HTERT RPE-1 (cell line): ENCODE data around the gene C13orf46.

ENCODE experiments used
- in situ Hi-C: fragments of 300-500 bp; cut with MboI; formaldehyde crosslinking; loops from 4 replicates; pipeline ENCODE4 v1.14.3; 2020; ENCODE audit warnings: low sequenced_read_pairs

The C13orf46 gene

DNA sequence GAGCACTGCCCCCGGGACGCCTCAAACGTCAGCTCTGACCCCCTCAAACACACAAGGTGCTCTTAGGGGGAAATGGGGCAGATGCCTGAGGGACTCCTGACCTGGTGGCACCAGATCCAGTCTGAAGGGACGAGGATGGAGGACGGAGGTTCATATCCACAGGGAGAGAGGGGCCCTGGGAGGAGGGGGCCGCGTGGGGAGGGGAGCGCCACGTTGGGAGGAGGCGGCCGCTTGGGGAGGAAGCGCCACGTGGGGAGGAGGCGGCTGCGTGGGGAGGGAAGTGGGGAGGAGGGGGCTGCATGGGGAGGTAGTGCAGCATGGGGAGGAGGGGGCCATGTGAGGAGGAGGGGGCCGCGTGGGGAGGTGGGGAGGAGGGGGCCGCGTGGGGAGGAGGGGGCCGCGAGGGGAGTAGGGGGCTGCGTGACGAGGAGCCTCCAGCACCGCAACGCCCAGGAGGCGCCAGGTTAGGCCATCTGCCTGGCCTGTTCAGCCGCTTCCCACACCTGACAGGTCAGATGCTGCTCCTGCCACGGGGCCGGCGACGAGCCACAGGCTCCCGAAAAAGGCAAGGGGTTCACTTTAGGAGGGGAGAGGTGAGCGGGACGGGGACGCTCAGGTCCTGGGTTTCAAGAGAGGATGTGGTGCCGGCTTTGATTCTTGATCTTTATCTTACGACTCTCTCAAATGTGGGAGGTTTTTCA, 36.7 kb upstream of the C13orf46 start:
- in situ Hi-C loops, result no loop called here

DNA sequence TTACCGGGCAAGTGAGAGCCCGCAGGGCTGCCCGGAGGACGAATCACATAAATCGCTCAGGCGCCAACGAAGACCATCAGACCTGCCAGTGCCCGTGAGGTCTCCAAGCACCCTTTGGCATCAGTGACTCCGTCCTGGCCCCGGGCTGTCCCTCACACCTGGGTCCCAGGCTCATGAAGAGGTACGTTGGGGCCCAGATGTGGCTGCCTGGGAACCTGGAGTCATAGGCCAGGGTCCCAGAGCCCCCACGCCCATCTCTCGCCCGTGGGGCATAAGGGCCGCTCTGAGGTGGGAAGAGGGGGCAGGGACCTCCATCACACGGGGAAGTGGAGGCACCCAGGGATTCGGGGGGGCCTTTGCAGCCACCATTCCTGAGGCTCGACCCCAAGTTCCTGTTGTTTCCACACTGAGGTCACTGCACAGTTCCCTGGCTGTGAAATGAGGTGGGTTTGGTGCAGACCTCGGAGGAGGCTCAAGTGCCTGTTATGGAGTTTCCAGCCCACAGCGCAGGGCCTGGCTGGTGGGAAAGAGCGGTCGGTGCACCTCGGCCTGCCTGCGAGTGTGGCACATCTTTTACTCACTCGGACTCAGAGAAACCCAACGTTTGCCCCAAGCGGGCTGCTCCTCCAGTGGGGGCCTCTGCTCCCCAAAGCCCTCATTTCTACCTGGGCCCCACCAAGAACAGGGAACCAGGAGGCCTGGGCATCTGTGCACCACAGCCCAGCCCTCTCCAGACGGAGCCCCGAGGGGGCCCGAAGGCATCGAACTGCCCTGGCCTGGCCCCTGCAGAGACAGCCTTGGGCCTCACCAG, 35.9 kb upstream of the C13orf46 start:
- in situ Hi-C loops, result no loop called here

DNA sequence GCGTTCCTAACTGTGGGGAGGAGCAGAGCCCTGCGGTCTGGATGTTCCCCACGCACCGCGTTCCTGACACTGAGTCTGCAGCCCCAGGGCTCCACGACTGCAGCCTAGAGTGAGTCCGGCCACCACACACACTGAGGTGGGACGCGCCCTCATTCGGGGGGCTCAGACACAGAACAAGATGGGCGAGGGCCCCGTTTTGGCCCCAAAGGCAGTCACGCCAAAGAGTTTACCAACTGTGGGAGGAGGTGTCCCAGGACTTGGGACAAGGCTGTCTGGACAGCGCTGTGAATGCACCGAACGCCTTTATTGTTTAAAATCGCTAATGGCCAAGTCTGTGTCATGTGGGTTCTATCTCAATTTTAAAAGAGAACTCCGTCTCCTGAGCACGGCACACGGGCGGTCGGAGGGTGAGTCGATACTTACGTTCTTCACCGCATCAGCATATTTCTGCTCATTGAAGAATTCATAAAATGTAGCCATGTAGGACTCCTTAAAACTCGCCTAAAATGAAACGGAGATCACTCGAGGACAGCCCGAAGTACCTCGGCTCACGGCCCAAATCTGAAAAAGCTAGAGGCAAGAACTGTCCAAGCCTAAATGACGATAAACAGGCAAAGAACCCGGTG, 35.2 kb upstream of the C13orf46 start:
- in situ Hi-C loops, result no loop called here

DNA sequence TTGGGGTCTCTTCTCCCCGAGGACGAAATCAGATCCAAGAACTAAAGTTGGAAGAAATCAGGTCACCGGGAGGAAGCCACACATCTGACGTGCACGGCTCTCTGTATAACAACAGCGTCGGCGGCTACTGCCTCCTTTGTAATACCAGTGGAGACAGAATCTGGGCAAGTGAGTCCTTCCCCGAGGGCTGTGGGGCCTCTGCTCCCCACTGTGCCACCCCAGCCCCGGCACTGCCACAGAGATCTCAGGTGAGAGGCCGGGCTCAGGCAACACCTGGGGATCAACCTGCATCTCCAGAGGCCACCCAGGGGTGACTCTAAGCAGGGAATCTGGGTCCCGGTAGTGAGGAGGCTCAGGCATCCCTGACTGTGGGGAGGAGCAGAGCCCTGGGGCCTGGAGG, 33.7 kb upstream of the C13orf46 start:
- in situ Hi-C loops, result no loop called here

DNA sequence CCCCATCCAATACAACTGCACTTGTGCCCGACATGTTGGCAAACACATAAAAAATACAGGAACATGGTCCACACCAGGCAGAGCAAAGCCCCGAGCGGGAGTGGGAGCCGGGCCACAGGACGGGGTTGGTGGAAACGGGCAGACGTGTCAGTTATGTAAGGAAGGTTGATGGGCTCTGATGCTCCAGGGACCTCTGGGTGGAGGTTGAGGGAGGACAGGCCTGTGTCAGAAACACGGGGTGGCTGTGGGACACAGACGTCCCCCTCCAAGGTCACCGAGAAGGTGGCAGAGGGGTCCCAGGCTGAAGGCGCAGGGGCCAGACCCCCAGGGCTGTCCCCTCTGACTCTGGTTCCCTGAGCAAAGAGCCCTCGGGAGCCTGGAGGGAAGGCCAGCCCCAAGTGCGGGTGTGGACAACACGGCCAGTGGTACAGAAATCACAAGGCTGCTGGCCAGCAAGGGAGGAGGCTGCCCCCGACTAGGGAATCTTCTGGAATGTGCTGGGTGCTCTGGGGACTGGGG, 31.4 kb upstream of the C13orf46 start:
- in situ Hi-C loops, result no loop called here

DNA sequence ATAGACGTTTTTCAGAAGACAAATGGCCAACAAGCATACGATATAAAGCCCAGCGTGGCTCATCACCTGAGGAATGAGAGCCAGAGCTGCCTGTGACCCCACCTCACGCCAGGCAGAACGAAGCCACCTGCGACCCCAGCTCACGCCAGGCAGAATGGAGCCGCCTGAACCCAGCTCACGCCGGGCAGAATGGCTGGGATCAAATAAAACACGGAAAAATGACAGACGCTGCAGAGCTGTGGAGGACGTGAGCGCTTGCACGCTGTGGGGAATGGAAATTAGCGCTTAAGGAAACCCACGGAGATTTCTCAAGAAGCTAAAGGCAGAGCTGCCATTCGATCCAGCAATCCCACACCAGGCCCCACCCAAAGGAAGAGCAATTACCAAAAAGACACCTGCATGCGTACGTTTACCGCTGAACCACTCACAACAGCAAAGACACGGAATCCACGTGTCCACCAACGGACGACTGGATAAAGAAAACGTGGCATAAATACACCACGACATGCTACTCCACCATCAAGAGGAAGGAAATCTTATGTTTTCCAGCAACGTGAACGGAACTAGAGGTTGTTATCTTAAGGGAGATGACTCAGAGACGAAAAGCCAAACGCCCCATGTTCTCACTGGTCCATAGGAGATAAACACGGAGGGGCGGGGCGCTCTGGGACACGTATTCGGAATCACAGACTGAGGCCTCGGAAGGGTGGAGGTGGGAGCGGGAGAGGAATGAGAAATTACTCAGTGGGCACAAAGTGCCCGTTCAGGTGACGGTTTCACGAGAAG, 30.7 kb upstream of the C13orf46 start:
- in situ Hi-C loops, result no loop called here

DNA sequence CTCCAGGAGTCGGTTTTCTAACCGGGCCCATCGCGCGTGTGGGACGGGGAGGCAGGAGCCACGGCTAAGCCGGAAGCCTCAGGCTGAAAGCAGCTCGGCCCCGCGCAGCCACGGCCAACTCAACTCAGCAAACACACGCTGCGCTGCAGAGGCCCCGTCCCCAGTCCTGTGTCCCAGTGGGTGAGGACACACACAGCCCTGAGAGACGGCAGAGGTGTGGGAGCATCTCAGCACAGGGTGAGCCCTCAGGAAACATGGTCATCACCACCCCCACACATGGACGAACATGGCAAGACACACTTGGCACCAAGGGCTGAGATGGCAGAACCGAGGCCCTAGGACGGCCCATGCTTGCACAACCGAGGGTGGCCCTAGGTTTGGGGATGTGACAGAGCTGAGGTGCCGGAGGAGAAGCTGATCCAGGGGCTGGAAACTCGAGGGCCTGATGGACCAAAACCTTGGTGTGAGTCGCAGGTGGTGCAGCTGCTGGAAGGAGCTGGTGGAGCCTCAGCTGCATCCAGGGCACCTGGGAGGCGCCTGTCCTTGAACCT, 29.0 kb upstream of the C13orf46 start:
- in situ Hi-C loops, result no loop called here

DNA sequence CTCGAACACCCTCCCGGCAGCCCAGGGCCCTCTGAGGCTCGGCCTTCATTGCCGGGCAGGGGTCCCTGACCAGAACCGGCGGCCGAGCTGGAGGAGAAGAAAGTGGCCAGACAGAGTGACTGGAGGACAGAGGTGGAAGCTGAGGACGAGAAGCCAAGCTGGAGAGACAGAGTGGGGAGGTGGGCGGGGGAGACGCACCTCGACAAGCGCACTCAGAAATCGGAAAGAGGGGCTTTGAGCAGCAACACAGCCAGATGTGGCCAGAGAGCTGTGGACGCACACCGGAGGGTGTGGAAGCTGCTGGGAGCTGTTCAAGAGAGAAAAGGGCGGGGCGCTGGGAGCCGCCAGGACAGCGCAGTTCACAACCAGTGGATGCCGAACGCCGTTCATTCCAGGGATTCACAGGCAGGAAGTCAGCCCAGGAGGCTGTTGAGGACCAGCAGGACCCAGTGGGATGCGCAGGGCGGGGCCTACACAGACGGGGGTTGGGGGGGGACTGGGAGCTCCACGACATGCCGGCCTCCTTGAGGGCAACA, 28.2 kb upstream of the C13orf46 start:
- in situ Hi-C loops, result no loop called here

DNA sequence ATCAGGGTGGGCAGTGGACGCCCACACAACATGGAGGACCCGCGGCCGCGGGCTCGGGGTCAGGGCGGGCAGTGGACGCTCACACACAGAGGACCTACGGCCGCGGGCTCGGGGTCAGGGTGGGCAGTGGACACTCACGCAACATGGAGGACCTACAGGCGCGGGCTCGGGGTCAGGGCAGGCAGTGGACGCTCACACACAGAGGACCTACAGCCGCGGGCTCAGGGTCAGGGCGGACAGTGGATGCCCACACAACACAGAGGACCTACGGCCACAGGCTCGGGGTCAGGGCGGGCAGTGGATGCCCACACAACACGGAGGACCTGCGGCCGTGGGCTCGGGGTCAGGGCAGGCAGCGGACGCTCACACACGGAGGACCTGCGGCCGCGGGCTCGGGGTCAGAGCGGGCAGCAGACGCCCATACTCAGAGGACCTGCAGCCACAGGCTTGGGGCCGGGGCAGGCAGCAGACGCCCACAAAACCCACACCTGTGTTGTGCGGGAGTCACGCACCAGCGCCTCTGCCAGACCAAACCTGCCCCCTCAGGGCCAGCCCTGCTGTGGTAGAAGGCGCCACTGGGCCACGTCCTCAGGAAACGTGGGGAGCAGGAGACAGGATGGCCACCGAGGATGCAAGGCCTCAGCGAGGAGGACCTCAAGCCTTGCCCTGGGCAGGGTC, 27.6 kb upstream of the C13orf46 start:
- in situ Hi-C loops, result no loop called here

DNA sequence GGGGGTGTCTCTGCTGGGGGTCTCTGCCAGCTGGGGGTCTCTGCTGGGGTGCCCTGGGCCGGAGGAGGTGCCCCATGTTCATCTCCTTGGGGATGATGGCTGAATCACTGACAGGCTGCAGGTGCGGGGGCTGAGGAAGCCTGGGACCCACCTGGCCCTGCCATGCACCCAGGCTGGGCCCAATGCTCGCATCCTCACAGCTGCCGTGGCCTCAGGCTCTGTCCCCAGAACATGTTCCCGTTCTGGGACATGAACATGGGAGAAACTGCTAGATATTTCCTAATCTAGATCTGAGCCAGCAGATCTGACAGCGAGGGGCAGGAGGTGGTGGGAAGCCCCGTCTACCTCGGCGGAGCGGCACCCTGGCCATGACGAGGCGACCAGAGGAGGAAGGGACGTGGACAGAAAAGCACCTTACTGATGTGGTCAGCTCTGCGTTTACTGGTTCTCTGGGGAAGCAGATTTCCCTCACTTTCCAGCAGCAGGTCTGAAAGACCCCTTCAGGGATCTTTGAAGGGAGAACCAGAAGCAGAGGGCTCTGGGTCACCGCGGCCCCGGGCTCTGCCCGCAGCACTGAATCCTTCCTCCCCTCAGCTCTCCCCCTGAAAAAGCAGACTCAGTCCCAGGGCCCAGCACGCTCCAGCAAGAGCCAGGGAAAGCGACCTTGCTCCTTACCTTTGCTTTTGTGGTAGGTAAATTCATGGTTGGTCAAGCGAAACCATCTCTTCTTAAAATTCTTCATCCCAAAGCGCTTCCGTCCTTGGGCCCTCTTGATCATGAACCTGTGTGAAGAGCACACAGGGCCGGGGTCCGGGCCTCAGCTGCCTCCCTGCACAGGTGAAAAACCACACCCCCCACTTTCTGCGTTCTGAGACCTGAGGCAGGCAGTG, 26.5 kb upstream of the C13orf46 start:
- in situ Hi-C loops, result no loop called here

DNA sequence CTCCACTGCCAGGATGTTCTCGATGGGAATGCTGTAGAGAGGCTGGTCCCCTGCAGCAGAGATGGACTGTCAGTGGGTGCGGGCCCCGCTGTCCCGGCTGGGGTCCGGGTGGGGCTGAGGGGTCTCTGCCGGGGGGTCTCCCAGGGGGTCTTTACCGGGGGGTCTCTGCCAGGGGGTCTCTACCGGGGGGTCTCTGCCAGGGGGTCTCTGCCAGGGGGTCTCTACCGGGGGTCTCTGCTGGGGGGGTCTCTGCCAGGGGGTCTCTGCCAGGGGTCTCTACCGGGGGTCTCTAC, 25.7 kb upstream of the C13orf46 start:
- in situ Hi-C loops, result no loop called here

DNA sequence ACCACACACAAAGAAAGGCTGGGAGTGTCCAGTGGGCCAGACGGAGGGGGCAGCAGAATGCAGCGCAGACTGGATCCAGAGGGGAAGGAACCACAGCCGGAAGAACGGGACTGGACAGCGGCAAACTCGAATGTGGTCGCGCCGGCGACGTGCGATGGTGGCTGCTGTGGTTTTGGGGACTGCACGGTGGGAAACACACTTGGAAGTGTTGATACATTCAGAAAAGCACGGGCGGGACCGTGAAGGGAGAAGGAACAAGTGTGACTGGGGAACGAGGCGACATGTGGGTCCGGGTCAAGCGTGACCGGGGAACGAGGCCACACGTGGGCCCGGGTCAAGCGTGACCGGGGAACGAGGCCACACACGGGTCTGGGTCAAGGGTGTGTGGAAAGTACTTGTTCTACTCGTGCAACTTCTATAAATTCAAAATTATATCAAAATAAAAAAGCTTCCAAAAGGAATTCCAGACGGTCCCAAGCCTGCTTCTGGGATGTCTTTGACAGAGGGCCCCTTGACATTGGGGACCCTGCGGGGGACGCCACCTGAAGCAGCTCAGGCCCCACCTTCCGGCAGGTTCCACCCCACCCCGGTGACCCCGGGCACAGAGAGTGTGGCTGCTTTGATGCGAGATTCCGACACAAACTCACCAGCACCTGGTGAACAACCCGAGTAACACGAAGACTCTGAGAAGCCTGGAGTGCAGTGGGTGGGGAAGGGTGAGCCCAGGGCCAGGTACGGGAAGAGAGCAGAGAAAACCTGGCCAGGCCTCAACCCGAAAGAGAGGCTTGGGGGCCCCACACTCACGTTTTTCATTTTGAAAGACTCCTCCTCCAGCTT, 25.1 kb upstream of the C13orf46 start:
- in situ Hi-C loops, result no loop called here

DNA sequence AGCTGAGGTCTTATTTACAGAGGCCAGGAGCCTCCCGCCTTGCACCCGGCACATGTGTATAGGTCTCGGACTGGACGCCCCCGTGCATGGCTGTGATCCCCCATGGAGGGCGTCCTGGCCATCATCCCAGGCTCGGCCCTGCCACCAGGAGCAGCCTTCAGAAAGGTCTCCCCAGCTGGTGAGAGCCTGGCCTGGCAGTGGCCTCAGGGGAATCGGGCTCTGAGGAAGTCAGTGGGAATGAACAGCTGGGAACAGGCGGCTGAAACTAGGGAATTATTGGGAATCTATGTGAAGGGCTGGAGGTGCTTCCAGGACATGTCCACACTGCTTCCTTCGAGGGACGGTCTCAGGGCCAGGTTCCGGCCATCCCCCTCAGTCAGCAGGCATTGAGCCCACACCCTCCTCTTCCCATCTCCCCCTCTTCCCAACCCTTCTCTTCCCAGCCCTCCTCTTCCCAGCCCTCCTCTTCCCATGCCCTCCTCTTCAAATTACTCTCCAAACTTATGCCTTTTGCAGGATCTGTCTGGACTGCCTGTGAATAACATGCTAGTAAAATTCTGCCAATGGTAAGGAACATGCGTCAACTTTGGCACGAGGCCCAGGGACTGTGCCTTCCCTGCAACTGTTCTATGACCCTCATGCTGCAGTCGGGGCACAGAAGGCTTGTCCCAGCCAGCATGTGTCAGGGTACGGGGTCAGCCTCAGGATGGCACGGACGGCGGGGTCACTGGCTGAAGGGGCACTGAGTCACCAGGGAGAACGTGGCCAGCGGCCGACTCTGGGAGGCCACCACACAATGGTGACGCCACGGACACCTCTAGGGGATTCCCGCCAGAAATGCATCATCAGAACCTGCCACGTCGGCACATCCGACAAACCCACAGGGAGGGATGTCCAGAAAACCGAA, 24.2 kb upstream of the C13orf46 start:
- in situ Hi-C loops, result no loop called here

DNA sequence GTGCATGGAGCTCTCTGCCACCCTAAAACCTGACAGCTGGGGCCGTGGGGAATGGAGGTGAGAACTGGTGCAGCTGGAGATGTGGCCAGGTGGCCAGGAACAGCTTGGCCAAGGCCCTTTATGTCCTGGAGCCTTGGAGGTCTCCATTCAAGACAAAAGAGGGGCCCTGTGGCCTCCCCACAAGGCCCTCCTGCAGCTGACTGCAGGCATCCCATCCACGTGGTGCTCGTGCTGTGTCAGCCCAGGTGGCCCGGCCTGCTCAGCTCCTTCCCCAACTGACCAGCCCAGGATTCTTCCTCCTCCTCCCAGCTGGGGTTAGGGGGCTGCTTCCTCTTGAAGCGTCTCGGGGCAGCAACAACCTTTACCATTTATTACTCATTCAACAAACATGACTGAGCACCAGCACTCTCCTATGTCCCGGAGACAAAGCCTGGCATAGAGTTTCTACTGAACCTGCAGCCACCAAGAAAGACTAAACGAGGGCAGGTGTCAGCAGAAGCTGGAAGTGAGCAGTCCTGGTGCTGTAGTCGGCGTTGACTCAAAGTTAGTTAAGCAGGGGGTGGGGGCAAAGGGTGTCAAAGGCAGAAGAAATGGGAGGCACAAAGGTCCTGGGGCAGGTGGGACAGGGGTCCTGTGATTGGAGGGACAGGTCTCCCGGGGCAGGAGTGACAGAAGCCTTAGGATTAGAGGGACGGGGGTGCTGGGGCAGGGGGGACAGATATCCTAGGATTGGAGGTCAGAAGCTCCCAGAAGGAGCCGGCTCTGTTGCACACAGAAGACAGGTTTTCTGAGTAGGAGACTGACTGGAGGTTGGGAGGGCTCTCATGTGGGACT, 23.3 kb upstream of the C13orf46 start:
- in situ Hi-C loops, result no loop called here

DNA sequence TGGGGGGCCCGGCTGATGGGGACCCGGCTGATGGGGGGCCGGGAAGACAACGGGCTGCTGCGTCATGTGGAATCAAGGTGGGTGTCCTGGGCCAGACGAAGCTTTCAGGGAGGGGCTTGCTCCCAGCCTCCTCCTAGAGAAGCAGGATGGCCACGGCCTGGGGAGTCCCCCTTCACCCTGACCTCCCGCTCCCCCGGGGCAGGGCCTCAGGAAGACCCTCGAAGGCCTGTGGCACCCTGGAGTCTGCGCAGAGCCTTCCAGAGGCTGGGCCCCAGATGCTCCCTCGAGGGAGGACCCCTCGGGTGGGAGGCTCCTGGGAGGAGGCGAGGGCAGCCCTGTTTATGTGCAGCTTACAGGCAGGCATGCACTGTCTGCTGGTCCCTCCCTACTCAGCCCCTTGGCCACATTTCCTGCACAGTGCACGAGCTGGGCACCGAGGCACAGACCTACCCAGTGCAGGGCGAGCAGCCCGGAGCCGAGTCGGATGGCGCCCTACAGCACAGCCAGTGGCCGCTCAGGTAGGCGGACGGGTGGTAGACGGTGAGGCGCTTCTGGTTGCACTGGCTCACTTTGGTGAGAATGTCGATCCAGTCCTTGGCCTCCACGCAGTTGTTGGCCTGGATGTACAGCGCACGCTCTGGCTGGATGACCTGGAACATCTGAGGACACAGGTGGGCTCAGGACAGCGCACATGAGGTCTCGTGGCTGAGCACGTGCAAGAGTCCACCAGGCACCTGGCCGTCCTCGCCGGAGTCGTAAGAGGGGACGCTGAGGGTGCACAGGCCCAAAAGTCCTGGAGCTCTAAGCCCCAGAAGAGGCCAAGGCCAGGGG, 22.4 kb upstream of the C13orf46 start:
- in situ Hi-C loops, result no loop called here
